HG02759 (cell line): ENCODE measurements around the gene UBXN4.
A peak's percentile ranks its signal among the peaks of the same experiment; 100 is the strongest.
"Not testable (repeated sequence)": the region's sequence is repeated elsewhere in the genome, so short reads cannot be mapped to it uniquely, and the experiment has no call there.

Experiments
- ATAC-seq: cut with Tn5 transposase; IDR thresholded peaks from one replicate; pipeline ENCODE4 v1.9.1; 2021; ENCODE audit warnings: mild to moderate bottlenecking, moderate library complexity; ENCODE audit not compliant: unreplicated experiment

Gene UBXN4

GRCh38 chr2:135762530-135762929 is 20.9 kb downstream of the UBXN4 start:
- no peak for ATAC-seq

GRCh38 chr2:135768863-135769262 is 27.2 kb downstream of the UBXN4 start:
- ATAC-seq: no peak

GRCh38 chr2:135773319-135773718 is 31.7 kb downstream of the UBXN4 start:
- no peak for ATAC-seq

GRCh38 chr2:135773917-135774316 is 32.3 kb downstream of the UBXN4 start:
- no peak for ATAC-seq

- no peak for ATAC-seq
These were observed 33.8 kb downstream of the UBXN4 start for GRCh38 chr2:135775420-135775819.

- no peak for ATAC-seq
These were observed 34.7 kb downstream of the UBXN4 start for GRCh38 chr2:135776367-135776766.

GRCh38 chr2:135782231-135782630 is 40.6 kb downstream of the UBXN4 start:
- no peak for ATAC-seq

GRCh38 chr2:135783439-135783838 is 41.8 kb downstream of the UBXN4 start:
- peak; percentile 59 for ATAC-seq

- ATAC-seq: no peak
These were observed 43.4 kb downstream of the UBXN4 start for GRCh38 chr2:135785032-135785431.

- no peak for ATAC-seq
These were observed 45.2 kb downstream of the UBXN4 start for GRCh38 chr2:135786823-135787222.

GRCh38 chr2:135790423-135790822 is 48.8 kb downstream of the UBXN4 start:
- ATAC-seq: no peak

GRCh38 chr2:135791418-135792190 is 49.9 kb downstream of the UBXN4 start:
- no peak for ATAC-seq

GRCh38 chr2:135792401-135793150 is 50.9 kb downstream of the UBXN4 start:
- peak; percentile 47 for ATAC-seq

- ATAC-seq: not testable (repeated sequence)
These were observed 54.0 kb downstream of the UBXN4 start for GRCh38 chr2:135795641-135796040.

- no peak for ATAC-seq
These were observed 55.0 kb downstream of the UBXN4 start for GRCh38 chr2:135796606-135797005.

GRCh38 chr2:135797497-135798274 is 56.0 kb downstream of the UBXN4 start:
- ATAC-seq: peak; percentile 73

- ATAC-seq: no peak
These were observed 56.6 kb downstream of the UBXN4 start for GRCh38 chr2:135798275-135798705.

- no peak for ATAC-seq
These were observed 57.1 kb downstream of the UBXN4 start for GRCh38 chr2:135798762-135799161.

GRCh38 chr2:135799738-135800137 is 58.1 kb downstream of the UBXN4 start:
- ATAC-seq: no peak

- ATAC-seq: no peak
These were observed 59.1 kb downstream of the UBXN4 start for GRCh38 chr2:135800513-135801460.
